Spinal cord (tissue), 10 donors: ENCODE results near the gene ADORA1. TPM values are rescaled to one million over a fixed set of nuclear protein-coding genes. Genes with fewer than 3 reads are reported as not detected.

ENCODE experiments used
- DNase-seq, 6 donors: peaks; one replicate each; pipeline versions ENCODE4 v3.0.0 to v3.0.0-alpha.2; 2013 to 2015; ENCODE audit warnings: low spot score in 6 of 6, low read depth in 4 of 6
- H3K27ac ChIP-seq: one replicate; pipeline ENCODE4 v1.5.1; 2013; ENCODE audit warnings: low read depth, low read length, control low read depth
- H3K27me3 ChIP-seq: one replicate; pipeline ENCODE4 v1.6.1; 2013; ENCODE audit warnings: low read length; ENCODE audit not compliant: control insufficient read depth, insufficient read depth
- H3K36me3 ChIP-seq: one replicate; pipeline ENCODE4 v1.6.1; 2013; ENCODE audit warnings: low read length; ENCODE audit not compliant: control insufficient read depth, insufficient read depth
- H3K4me1 ChIP-seq: one replicate; pipeline ENCODE4 v1.6.1; 2013; ENCODE audit warnings: low read length; ENCODE audit not compliant: control insufficient read depth, insufficient read depth
- H3K4me3 ChIP-seq: one replicate; pipeline ENCODE4 v1.5.1; 2013; ENCODE audit warnings: low read depth, low read length, control low read depth
- H3K9me3 ChIP-seq: one replicate; pipeline ENCODE4 v1.6.1; 2013; ENCODE audit warnings: low read length; ENCODE audit not compliant: control insufficient read depth, insufficient read depth
- WGBS: methylation state at CpG from one replicate; pipeline ENCODE4 v1.1.5; 2013; ENCODE audit warnings: missing lambda C conversion rate; ENCODE audit not compliant: insufficient coverage; 5-methylcytosine and 5-hydroxymethylcytosine counted together
- polyA plus RNA-seq, 2 donors: library from polyadenylated mRNA; unstranded; fragments of 120-200 nt; gene quantifications; one replicate each; pipeline ENCODE4 v1.2.1, GENCODE V29; 2013; ENCODE audit not compliant: insufficient read length in 2 of 2
- total RNA-seq, 2 donors: library from RNA; depleted of rRNA in 1 of 2; stranded (reverse); fragments of 120-200 nt in 1 of 2; fragments of >200 nt in 1 of 2; gene quantifications; one replicate each; pipeline versions ENCODE4 v1.2.3 to v1.2.4, GENCODE V29; 2013 to 2014
- donor health status: healthy.

Gene ADORA1
- total and polyA plus RNA-seq, 4 donors: 3.1 to 29.7 (median 20.2) TPM

- Histone ChIP-seq H3K27me3 (no peaks in the 10 kb centered on the region), H3K4me3 (no peak overlapping the region), H3K9me3 (no peaks in the 10 kb centered on the region), H3K27ac (no peak overlapping the region), H3K4me1 (peaks cover 80% of the 10 kb centered on the region), H3K36me3 (peaks cover 19% of the 10 kb centered on the region)
- WGBS: no CpG with 5 or more reads among the region's 2 CpGs
- DNase-seq: no peak
Observed at GRCh38 chr1:203146042-203146369, 18.5 kb downstream of the ADORA1 start.

GRCh38 chr1:203146537-203146936 is 19.0 kb downstream of the ADORA1 start:
- 65% methylated on average over 7 of the region's 7 CpGs for WGBS
- H3K27me3 ChIP-seq: no peaks in the 10 kb centered on the region

GRCh38 chr1:203147376-203147775 is 19.9 kb downstream of the ADORA1 start:
- Histone ChIP-seq H3K36me3 (peaks cover 20% of the 10 kb centered on the region), H3K9me3 (no peaks in the 10 kb centered on the region), H3K4me1 (peaks cover 86% of the 10 kb centered on the region), H3K27ac (peak overlapping the region; percentile 62), H3K27me3 (no peaks in the 10 kb centered on the region), H3K4me3 (no peak overlapping the region)
- WGBS: 18% methylated on average over 4 of the region's 5 CpGs
- peak in 4 of 6 donors; percentile 65 to 90 (median 81) for DNase-seq

More at GRCh38 chr1:203146537-203146936, 19.0 kb downstream of the ADORA1 start:
- Histone ChIP-seq H3K4me3 (no peak overlapping the region), H3K4me1 (peaks cover 80% of the 10 kb centered on the region), H3K9me3 (no peaks in the 10 kb centered on the region), H3K27ac (peak overlapping the region; percentile 62), H3K36me3 (peaks cover 16% of the 10 kb centered on the region)
- DNase-seq: no peak

GRCh38 chr1:203148127-203148526 is 20.6 kb downstream of the ADORA1 start:
- H3K9me3 ChIP-seq: no peaks in the 10 kb centered on the region
- peaks cover 88% of the 10 kb centered on the region for H3K4me1 ChIP-seq
- H3K4me3 ChIP-seq: no peak overlapping the region
- 95% methylated on average over 4 of the region's 5 CpGs for WGBS
- no peaks in the 10 kb centered on the region for H3K27me3 ChIP-seq
- peaks cover 15% of the 10 kb centered on the region for H3K36me3 ChIP-seq
- no peak overlapping the region for H3K27ac ChIP-seq
- no peak for DNase-seq

GRCh38 chr1:203148579-203148978 is 21.1 kb downstream of the ADORA1 start:
- Histone ChIP-seq H3K9me3 (no peaks in the 10 kb centered on the region), H3K36me3 (peaks cover 15% of the 10 kb centered on the region), H3K27ac (no peak overlapping the region), H3K27me3 (no peaks in the 10 kb centered on the region), H3K4me1 (peaks cover 89% of the 10 kb centered on the region), H3K4me3 (no peak overlapping the region)
- 90% methylated on average over 11 of the region's 12 CpGs for WGBS
- DNase-seq: no peak

- WGBS: 18% methylated on average over 5 of the region's 7 CpGs
- Histone ChIP-seq H3K27ac (no peak overlapping the region), H3K27me3 (no peaks in the 10 kb centered on the region), H3K9me3 (no peaks in the 10 kb centered on the region), H3K4me1 (peaks cover 94% of the 10 kb centered on the region), H3K4me3 (no peak overlapping the region), H3K36me3 (peaks cover 12% of the 10 kb centered on the region)
- DNase-seq: peak in 1 of 6 donors; percentile 63
Observed at GRCh38 chr1:203149188-203149840, 21.8 kb downstream of the ADORA1 start.

GRCh38 chr1:203150511-203151297 is 23.2 kb downstream of the ADORA1 start:
- H3K27ac ChIP-seq: no peak overlapping the region
- H3K4me1 ChIP-seq: peaks cover 85% of the 10 kb centered on the region
- H3K27me3 ChIP-seq: no peaks in the 10 kb centered on the region
- H3K4me3 ChIP-seq: no peak overlapping the region
- no peak for DNase-seq
- WGBS: 84% methylated on average over 5 of the region's 9 CpGs
- H3K36me3 ChIP-seq: peaks cover 11% of the 10 kb centered on the region
- no peaks in the 10 kb centered on the region for H3K9me3 ChIP-seq

- no peak overlapping the region for H3K27ac ChIP-seq
- no peaks in the 10 kb centered on the region for H3K9me3 ChIP-seq
- WGBS: 63% methylated on average over 7 of the region's 9 CpGs
- no peak overlapping the region for H3K4me3 ChIP-seq
- H3K27me3 ChIP-seq: no peaks in the 10 kb centered on the region
- H3K36me3 ChIP-seq: peaks cover 13% of the 10 kb centered on the region
- H3K4me1 ChIP-seq: peaks cover 77% of the 10 kb centered on the region
- DNase-seq: no peak
Observed at GRCh38 chr1:203151362-203152157, 24.0 kb downstream of the ADORA1 start.

- Histone ChIP-seq H3K27ac (peak overlapping the region; percentile 49), H3K9me3 (no peaks in the 10 kb centered on the region), H3K27me3 (no peaks in the 10 kb centered on the region), H3K4me1 (peaks cover 70% of the 10 kb centered on the region), H3K4me3 (no peak overlapping the region), H3K36me3 (peaks cover 13% of the 10 kb centered on the region)
- WGBS: 54% methylated on average over 6 of the region's 10 CpGs
- no peak for DNase-seq
Observed at GRCh38 chr1:203152158-203153034, 24.9 kb downstream of the ADORA1 start.
